SK-N-SH treated with all-trans-retinoic acid at 6 μM for 48 hours (cell line): Measurements from ENCODE around the gene EFCAB13.
A peak's percentile ranks its signal among the peaks of the same experiment; 100 is the strongest.
"Not testable (repeated sequence)": the region's sequence is repeated elsewhere in the genome, so short reads cannot be mapped to it uniquely, and the experiment has no call there.

ENCODE experiments used
- ATAC-seq: fragments of 200-7000 bp; cut with Tn5 transposase; 3 replicates; pipeline ENCODE4 v1.9.1; 2020; ENCODE audit warnings: mild to moderate bottlenecking, moderate library complexity
- ARNTL ChIP-seq: fragments of 450-650 bp; formaldehyde crosslinking; IDR thresholded peaks from 2 replicates; pipeline ENCODE4 v1.5.0; 2020; ENCODE audit warnings: low read depth, mild to moderate bottlenecking, moderate library complexity, borderline replicate concordance
- BACH2 ChIP-seq: fragments of 250-450 bp; sonication (Bioruptor Pico); IDR thresholded peaks from 2 replicates; pipeline ENCODE4 v1.9.0; 2021; ENCODE audit warnings: mild to moderate bottlenecking, borderline replicate concordance
- ESRRG ChIP-seq: fragments of 250-450 bp; sonication (Bioruptor Pico); IDR thresholded peaks from 2 replicates; pipeline ENCODE4 v1.6.1; 2021; ENCODE audit warnings: mild to moderate bottlenecking
- GLIS3 ChIP-seq: fragments of 250-450 bp; sonication (Bioruptor Pico); IDR thresholded peaks from 2 replicates; pipeline ENCODE4 v1.5.0; 2020; ENCODE audit warnings: mild to moderate bottlenecking, moderate library complexity
- ISL1 ChIP-seq: fragments of 250-450 bp; sonication (Bioruptor Pico); IDR thresholded peaks from 2 replicates; pipeline ENCODE4 v2.1.2; 2022; ENCODE audit warnings: mild to moderate bottlenecking, moderate library complexity
- OSR1 ChIP-seq: fragments of 250-450 bp; sonication (Bioruptor Pico); IDR thresholded peaks from 2 replicates; pipeline ENCODE4 v1.8.0; 2022; ENCODE audit warnings: moderate library complexity, mild to moderate bottlenecking, inconsistent platforms
- PPARA ChIP-seq: fragments of 250-450 bp; sonication (Bioruptor Pico); IDR thresholded peaks from 2 replicates; pipeline ENCODE4 v1.5.0; 2020; ENCODE audit warnings: mild to moderate bottlenecking, borderline replicate concordance
- RARB ChIP-seq: fragments of 250-450 bp; sonication (Bioruptor Pico); IDR thresholded peaks from 2 replicates; pipeline ENCODE4 v1.8.0; 2021; ENCODE audit warnings: mild to moderate bottlenecking, moderate library complexity
- SNAI2 ChIP-seq: fragments of 250-450 bp; sonication (Bioruptor Pico); IDR thresholded peaks from 2 replicates; pipeline ENCODE4 v1.5.0; 2020; ENCODE audit warnings: mild to moderate bottlenecking, moderate library complexity
- TCF4 ChIP-seq: fragments of 250-450 bp; sonication (Bioruptor Pico); IDR thresholded peaks from 2 replicates; pipeline ENCODE4 v1.8.0; 2021; ENCODE audit warnings: mild to moderate bottlenecking, moderate library complexity, borderline replicate concordance
- TOX ChIP-seq: fragments of 250-450 bp; sonication (Bioruptor Pico); IDR thresholded peaks from 2 replicates; pipeline ENCODE4 v1.8.0; 2021; ENCODE audit warnings: mild to moderate bottlenecking, moderate library complexity, borderline replicate concordance
- ZFP3 ChIP-seq: fragments of 250-450 bp; sonication (Bioruptor Pico); IDR thresholded peaks from 2 replicates; pipeline ENCODE4 v1.5.0; 2020; ENCODE audit warnings: mild to moderate bottlenecking, moderate library complexity
- ZFP30 ChIP-seq: fragments of 450-650 bp; formaldehyde crosslinking; IDR thresholded peaks from 2 replicates; pipeline ENCODE4 v1.5.0; 2022; ENCODE audit warnings: mild to moderate bottlenecking, moderate library complexity
- ZNF8 ChIP-seq: fragments of 450-650 bp; formaldehyde crosslinking; IDR thresholded peaks from 2 replicates; pipeline ENCODE4 v1.5.0; 2020; ENCODE audit warnings: mild to moderate bottlenecking, moderate library complexity
- TF ChIP-seq, protein P1 (sequence below): fragments of 250-450 bp; sonication (Bioruptor Pico); IDR thresholded peaks from 2 replicates; pipeline ENCODE4 v1.5.1; 2021; ENCODE audit warnings: mild to moderate bottlenecking, moderate library complexity
- TF ChIP-seq, protein P2 (sequence below): fragments of 250-450 bp; sonication (Bioruptor Pico); IDR thresholded peaks from 2 replicates; pipeline ENCODE4 v1.5.1; 2020; ENCODE audit warnings: low read depth, mild to moderate bottlenecking, moderate library complexity
- TF ChIP-seq, protein P3 (sequence below): fragments of 250-450 bp; sonication (Bioruptor Pico); IDR thresholded peaks from 2 replicates; pipeline ENCODE4 v1.8.0; 2020; ENCODE audit warnings: mild to moderate bottlenecking, moderate library complexity, borderline replicate concordance
- TF ChIP-seq, protein P4 (sequence below): fragments of 250-450 bp; sonication (Bioruptor Pico); IDR thresholded peaks from 2 replicates; pipeline ENCODE4 v1.5.0; 2020; ENCODE audit warnings: mild to moderate bottlenecking, moderate library complexity

The EFCAB13 gene

DNA sequence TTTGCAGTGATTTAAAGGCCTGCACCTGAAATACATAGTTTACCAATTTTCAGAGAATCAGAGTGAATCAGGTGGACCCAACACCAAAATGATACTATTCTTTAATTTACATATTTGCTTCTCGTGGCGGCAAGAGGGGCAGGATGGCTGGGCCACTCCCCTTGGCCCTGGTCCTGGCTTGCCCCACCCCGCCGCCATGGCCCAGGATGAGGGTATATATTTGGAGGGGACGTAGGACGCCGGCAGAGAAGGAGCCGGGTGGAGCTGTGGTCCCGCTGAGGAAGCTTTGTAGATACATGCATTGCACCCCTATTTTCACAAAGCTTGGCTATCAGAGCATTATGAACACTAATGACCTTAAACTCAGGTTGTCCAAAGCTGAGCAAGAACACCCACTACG lies 43.5 kb downstream of the EFCAB13 start:
- TF ChIP-seq ARNTL (no peak), ZNF8 (CRISPR knock-in tag) (no peak), SNAI2 (CRISPR knock-in tag) (no peak), ISL1 (no peak), BACH2 (CRISPR knock-in tag) (no peak), RARB (CRISPR knock-in tag) (no peak), GLIS3 (CRISPR knock-in tag) (no peak), PPARA (CRISPR knock-in tag) (no peak), ZFP3 (no peak), TOX (no peak), ESRRG (CRISPR knock-in tag) (no peak), ZFP30 (no peak), OSR1 (no peak)
- TF ChIP-seq, protein P1, sequence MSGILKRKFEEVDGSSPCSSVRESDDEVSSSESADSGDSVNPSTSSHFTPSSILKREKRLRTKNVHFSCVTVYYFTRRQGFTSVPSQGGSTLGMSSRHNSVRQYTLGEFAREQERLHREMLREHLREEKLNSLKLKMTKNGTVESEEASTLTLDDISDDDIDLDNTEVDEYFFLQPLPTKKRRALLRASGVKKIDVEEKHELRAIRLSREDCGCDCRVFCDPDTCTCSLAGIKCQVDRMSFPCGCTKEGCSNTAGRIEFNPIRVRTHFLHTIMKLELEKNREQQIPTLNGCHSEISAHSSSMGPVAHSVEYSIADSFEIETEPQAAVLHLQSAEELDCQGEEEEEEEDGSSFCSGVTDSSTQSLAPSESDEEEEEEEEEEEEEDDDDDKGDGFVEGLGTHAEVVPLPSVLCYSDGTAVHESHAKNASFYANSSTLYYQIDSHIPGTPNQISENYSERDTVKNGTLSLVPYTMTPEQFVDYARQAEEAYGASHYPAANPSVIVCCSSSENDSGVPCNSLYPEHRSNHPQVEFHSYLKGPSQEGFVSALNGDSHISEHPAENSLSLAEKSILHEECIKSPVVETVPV, result no peak
- TF ChIP-seq, protein P2, sequence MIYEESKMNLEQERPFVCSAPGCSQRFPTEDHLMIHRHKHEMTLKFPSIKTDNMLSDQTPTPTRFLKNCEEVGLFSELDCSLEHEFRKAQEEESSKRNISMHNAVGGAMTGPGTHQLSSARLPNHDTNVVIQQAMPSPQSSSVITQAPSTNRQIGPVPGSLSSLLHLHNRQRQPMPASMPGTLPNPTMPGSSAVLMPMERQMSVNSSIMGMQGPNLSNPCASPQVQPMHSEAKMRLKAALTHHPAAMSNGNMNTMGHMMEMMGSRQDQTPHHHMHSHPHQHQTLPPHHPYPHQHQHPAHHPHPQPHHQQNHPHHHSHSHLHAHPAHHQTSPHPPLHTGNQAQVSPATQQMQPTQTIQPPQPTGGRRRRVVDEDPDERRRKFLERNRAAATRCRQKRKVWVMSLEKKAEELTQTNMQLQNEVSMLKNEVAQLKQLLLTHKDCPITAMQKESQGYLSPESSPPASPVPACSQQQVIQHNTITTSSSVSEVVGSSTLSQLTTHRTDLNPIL (CRISPR knock-in tag), result no peak
- TF ChIP-seq, protein P3, sequence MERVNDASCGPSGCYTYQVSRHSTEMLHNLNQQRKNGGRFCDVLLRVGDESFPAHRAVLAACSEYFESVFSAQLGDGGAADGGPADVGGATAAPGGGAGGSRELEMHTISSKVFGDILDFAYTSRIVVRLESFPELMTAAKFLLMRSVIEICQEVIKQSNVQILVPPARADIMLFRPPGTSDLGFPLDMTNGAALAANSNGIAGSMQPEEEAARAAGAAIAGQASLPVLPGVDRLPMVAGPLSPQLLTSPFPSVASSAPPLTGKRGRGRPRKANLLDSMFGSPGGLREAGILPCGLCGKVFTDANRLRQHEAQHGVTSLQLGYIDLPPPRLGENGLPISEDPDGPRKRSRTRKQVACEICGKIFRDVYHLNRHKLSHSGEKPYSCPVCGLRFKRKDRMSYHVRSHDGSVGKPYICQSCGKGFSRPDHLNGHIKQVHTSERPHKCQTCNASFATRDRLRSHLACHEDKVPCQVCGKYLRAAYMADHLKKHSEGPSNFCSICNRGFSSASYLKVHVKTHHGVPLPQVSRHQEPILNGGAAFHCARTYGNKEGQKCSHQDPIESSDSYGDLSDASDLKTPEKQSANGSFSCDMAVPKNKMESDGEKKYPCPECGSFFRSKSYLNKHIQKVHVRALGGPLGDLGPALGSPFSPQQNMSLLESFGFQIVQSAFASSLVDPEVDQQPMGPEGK, result no peak
- ATAC-seq, result no peak

DNA sequence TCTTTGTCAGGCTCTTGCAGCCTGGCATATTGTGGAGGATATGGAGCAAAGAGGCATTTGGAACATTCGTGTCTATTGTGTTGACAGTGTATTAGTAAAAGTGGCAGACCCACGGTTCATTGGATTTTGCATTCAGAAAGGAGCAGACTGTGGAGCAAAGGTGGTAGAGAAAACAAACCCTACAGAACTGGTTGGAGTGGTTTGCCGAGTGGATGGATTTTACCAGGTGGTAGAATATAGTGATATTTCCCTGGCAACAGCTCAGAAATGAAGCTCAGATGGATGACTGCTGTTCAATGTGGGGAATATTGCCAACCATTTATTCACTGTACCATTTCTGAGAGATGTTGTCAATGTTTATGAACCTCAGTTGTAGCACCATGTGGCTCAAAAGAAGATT lies 44.5 kb downstream of the EFCAB13 start:
- TF ChIP-seq TCF4 (CRISPR knock-in tag) (no peak), BACH2 (CRISPR knock-in tag) (no peak)
- TF ChIP-seq, protein P1, result no peak
- ATAC-seq, result no peak

DNA sequence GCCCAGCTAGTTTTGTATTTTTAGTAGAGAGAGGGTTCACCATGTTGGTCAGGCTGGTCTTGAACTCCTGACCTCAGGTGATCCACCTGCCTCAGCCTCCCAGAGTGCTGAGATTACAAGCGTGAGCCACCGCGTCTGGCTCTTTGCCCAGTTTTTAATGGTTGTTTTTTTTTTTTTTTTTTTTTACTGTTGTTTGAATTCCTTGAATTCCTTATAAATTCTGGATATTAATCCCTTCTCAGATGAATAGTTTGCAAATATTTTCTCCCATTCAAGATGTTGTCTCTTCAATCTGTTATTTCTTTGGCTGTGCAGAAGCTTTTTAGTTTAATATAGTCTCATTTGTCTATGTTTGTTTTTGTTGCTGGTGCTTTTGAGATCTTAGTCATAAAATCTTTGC lies 47.1 kb downstream of the EFCAB13 start:
- not testable (repeated sequence) for ATAC-seq

DNA sequence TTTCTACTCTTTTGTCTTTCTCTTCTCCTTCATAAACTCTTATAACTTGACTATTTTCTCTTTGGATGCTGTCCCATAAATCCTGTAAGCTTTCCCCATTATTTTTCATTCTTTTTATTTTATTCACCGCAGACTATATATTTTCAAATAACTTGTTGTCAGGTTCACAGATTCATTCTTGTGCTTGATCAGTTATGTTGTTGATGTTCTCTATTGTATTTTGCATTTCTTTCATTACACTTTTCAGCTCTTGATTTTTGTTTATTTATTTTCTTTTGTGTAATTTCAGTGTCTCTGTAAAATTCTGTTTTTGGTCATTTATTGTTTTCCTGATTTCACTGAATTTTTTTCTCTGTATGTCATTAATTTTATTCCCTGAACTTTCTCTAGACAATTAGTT lies 49.2 kb downstream of the EFCAB13 start:
- no peak for TF ChIP-seq OSR1
- no peak for TF ChIP-seq GLIS3 (CRISPR knock-in tag)
- TF ChIP-seq, protein P1, result no peak
- no peak for TF ChIP-seq TCF4 (CRISPR knock-in tag)
- no peak for ATAC-seq

DNA sequence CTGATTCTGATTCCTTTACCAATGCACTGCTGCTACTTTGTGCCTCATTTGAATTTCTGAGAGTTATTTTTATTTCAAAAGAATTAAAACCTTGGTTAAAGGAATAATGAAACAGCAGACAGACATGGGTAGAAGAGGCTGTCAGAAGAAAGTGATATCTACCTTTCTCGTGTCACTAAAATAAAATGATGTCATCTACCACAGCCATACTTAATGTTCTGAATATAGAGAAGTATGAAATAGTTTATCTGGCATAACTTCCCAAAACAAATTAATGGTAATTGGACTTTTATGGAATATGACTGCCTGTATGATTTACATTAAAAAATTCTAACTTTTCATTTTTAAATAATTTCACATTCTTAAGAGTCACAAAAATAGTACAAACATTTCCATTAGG lies 52.5 kb downstream of the EFCAB13 start:
- ATAC-seq, result no peak
- TF ChIP-seq OSR1 (no peak), ISL1 (peak; percentile 49; the same call in 1 of the 2 replicates), PPARA (CRISPR knock-in tag) (no peak)
- TF ChIP-seq, protein P4, sequence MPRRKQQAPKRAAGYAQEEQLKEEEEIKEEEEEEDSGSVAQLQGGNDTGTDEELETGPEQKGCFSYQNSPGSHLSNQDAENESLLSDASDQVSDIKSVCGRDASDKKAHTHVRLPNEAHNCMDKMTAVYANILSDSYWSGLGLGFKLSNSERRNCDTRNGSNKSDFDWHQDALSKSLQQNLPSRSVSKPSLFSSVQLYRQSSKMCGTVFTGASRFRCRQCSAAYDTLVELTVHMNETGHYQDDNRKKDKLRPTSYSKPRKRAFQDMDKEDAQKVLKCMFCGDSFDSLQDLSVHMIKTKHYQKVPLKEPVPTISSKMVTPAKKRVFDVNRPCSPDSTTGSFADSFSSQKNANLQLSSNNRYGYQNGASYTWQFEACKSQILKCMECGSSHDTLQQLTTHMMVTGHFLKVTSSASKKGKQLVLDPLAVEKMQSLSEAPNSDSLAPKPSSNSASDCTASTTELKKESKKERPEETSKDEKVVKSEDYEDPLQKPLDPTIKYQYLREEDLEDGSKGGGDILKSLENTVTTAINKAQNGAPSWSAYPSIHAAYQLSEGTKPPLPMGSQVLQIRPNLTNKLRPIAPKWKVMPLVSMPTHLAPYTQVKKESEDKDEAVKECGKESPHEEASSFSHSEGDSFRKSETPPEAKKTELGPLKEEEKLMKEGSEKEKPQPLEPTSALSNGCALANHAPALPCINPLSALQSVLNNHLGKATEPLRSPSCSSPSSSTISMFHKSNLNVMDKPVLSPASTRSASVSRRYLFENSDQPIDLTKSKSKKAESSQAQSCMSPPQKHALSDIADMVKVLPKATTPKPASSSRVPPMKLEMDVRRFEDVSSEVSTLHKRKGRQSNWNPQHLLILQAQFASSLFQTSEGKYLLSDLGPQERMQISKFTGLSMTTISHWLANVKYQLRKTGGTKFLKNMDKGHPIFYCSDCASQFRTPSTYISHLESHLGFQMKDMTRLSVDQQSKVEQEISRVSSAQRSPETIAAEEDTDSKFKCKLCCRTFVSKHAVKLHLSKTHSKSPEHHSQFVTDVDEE (CRISPR knock-in tag), result no peak
